Colonic mucosa (tissue), 4 donors: Measurements from ENCODE around the gene LRRC18. TPM values are rescaled to one million over a fixed set of nuclear protein-coding genes. Genes with fewer than 3 reads are reported as not detected.

Experiments
- DNase-seq: peaks from one replicate; pipeline ENCODE4 v3.0.0-alpha.2; 2020
- H3K27ac ChIP-seq: fragments of 200-600 bp; one replicate; pipeline ENCODE4 v1.8.0; 2021
- H3K27me3 ChIP-seq: fragments of 200-600 bp; one replicate; pipeline ENCODE4 v1.8.0; 2021
- H3K36me3 ChIP-seq: fragments of 200-600 bp; one replicate; pipeline ENCODE4 v1.8.0; 2021
- H3K4me1 ChIP-seq: fragments of 200-600 bp; one replicate; pipeline ENCODE4 v1.8.0; 2021; ENCODE audit warnings: mild to moderate bottlenecking
- H3K4me3 ChIP-seq: fragments of 200-600 bp; one replicate; pipeline ENCODE4 v1.8.0; 2021
- H3K9ac ChIP-seq, 2 donors: one replicate each; pipeline ENCODE4 v1.7.0; 2013; ENCODE audit warnings: control low read depth in 2 of 2, low read depth in 2 of 2, low read length in 2 of 2
- H3K9me3 ChIP-seq: fragments of 200-600 bp; one replicate; pipeline ENCODE4 v1.8.0; 2021
- intact Hi-C: fragments of 100-400 bp; cut with DNase I; formaldehyde crosslinking; loops from one replicate; pipeline ENCODE4 v1.14.1; 2022
- total RNA-seq, 2 donors: library from RNA; stranded (reverse); fragmentation: NEBNext Ultra II Directional in 1 of 2; extraction: Animal tissue kit (Norgen Biotek cat#: 25700) in 1 of 2; gene quantifications; one replicate each; pipeline ENCODE4 v1.2.1, GENCODE V29; 2021
- TF ChIP-seq, protein P1 (sequence below): fragments of 200-600 bp; IDR thresholded peaks from one replicate; pipeline ENCODE4 v1.8.0; 2022; ENCODE audit warnings: antibody characterized with exemption, mild to moderate bottlenecking
- donor health status: healthy.
- donor health status: DM: no; HTN: no; CAD: no.
- donor health status: DM: no; HTN: no; CAD: no.

LRRC18 gene
- total RNA-seq, 2 donors from 2014 or later = not detected

DNA sequence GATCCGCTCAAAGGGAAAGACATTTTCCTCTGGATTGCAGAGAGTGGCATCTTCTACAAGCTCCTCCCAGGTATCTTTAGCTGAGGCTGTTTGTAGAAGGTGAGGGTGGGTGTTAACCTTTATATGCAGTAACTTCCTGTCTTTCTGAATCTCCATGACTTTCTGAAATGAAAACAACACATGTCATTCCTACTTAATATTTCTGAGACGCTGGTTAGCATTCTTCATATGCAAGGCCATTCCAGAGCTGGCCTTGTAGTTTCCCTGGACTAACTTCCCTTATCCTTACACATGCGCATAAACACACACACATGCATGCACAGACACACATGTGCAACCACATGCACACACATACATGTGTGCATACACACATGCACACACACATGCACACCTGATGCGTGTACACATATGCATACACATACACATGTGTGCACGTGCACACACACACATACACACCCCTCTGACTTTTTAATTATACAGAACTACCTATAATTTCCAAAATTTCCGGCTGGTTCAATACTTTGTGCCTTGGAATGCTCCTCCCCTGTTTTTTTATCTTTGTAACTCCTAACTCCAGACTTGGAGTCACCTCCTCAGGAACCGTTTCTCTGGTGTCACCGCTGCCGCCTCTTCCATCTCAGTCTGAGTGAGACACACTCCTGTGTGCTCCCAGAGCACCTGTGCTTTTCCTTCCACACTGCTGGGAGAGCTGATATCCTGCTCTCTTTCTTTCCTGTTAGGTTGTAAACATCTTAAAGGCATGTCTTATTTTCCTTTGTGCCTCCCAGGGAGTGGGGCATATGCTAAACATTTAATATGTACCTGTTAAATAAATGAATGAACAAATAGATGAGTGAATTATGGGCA lies 55.2 kb downstream of the LRRC18 start:
- Histone ChIP-seq H3K27ac (no peak overlapping the region), H3K36me3 (no peaks in the 10 kb centered on the region), H3K4me3 (no peak overlapping the region), H3K4me1 (no peaks in the 10 kb centered on the region), H3K9ac (no peak overlapping the region), H3K27me3 (no peaks in the 10 kb centered on the region), H3K9me3 (no peaks in the 10 kb centered on the region)
- intact Hi-C loops = loop anchor here (5.0 to 10.0 kb wide), 2 partner anchors 278 to 630 kb away; no protein-coding TSS in a partner anchor
- no peak for DNase-seq
- TF ChIP-seq, protein P1, sequence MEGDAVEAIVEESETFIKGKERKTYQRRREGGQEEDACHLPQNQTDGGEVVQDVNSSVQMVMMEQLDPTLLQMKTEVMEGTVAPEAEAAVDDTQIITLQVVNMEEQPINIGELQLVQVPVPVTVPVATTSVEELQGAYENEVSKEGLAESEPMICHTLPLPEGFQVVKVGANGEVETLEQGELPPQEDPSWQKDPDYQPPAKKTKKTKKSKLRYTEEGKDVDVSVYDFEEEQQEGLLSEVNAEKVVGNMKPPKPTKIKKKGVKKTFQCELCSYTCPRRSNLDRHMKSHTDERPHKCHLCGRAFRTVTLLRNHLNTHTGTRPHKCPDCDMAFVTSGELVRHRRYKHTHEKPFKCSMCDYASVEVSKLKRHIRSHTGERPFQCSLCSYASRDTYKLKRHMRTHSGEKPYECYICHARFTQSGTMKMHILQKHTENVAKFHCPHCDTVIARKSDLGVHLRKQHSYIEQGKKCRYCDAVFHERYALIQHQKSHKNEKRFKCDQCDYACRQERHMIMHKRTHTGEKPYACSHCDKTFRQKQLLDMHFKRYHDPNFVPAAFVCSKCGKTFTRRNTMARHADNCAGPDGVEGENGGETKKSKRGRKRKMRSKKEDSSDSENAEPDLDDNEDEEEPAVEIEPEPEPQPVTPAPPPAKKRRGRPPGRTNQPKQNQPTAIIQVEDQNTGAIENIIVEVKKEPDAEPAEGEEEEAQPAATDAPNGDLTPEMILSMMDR = no peak

DNA sequence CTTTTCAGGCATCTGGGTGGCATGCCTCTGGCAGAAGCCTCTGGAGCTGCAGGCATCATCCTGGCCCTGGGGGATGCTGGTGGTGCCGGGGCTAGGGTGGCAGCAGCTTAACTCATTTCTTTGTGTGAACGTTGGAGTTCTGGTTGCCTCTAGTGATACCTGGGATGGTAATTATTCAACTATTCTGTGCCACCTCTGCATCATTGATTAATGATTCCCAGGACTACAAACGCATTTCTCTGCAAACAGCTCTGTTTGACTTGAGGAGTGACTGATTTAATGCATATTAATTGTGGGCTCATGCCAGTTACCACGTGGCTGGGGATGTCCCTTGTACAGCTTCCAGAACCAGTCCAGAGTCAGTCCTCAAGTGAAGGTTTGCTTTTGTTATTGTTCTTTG lies 55.9 kb downstream of the LRRC18 start:
- intact Hi-C loops = loop anchor here (10.0 kb wide), 1 partner anchor 631 kb away; no protein-coding TSS in a partner anchor

DNA sequence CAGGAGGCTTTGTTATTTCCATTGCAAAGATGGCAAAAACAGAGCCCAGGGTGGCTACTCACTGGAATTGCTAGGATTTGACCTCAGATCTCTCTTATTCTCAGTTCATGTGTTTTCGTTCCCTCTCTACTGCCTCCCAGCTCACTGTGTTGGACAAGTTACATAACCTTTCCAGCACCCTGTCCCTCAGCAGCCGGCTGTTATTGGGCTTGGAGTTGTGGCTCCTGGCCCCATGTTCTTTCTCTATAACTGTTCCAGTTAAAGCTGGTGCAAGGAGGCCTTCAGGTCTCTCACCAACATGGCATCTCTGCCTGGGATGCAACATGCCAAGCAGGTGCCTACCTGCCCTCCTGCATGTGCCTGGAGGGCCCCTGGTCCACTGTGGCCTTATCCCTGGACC lies 56.8 kb downstream of the LRRC18 start:
- DNase-seq = no peak
- intact Hi-C loops = loop anchor here (10.0 kb wide), 1 partner anchor 632 kb away; no protein-coding TSS in a partner anchor
- Histone ChIP-seq H3K4me3 (no peak overlapping the region), H3K9ac (no peak overlapping the region), H3K9me3 (no peaks in the 10 kb centered on the region), H3K4me1 (no peaks in the 10 kb centered on the region), H3K27ac (no peak overlapping the region), H3K27me3 (no peaks in the 10 kb centered on the region), H3K36me3 (no peaks in the 10 kb centered on the region)
- TF ChIP-seq, protein P1 = no peak

More for the DNA sequence above, 55.9 kb downstream of the LRRC18 start:
- H3K36me3 ChIP-seq = no peaks in the 10 kb centered on the region
- no peaks in the 10 kb centered on the region for H3K9me3 ChIP-seq
- no peak for DNase-seq
- TF ChIP-seq, protein P1 = no peak
- H3K4me1 ChIP-seq = no peaks in the 10 kb centered on the region
- H3K9ac ChIP-seq = no peak overlapping the region
- no peak overlapping the region for H3K27ac ChIP-seq
- no peak overlapping the region for H3K4me3 ChIP-seq
- H3K27me3 ChIP-seq = no peaks in the 10 kb centered on the region

DNA sequence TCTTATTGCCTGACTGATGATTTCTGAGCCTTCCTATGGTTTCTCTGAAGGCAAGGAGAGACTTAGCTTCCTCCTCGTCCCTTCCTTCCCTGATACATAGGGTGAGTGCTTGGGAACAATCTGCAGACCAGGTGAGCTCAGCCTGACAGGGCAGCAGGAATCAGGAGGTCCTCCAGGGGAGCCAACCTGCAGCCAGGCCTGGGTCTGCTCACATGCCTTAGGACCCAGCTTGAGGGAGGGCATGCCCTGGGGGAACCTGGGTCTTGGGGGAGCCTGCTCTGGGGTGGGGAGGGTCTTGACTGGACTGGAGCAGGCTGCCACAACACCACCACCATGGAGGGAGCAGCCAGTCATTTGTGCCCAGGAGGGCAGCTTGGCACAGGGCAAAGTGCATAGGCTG lies 57.7 kb downstream of the LRRC18 start:
- no peaks in the 10 kb centered on the region for H3K9me3 ChIP-seq
- no peaks in the 10 kb centered on the region for H3K27me3 ChIP-seq
- H3K27ac ChIP-seq = no peak overlapping the region
- H3K9ac ChIP-seq = peak overlapping the region in 1 of 2 donors; percentile 12
- H3K36me3 ChIP-seq = no peaks in the 10 kb centered on the region
- TF ChIP-seq, protein P1 = no peak
- no peaks in the 10 kb centered on the region for H3K4me1 ChIP-seq
- intact Hi-C loops = loop anchor here (10.0 kb wide), 1 partner anchor 633 kb away; no protein-coding TSS in a partner anchor
- DNase-seq = no peak
- H3K4me3 ChIP-seq = no peak overlapping the region

DNA sequence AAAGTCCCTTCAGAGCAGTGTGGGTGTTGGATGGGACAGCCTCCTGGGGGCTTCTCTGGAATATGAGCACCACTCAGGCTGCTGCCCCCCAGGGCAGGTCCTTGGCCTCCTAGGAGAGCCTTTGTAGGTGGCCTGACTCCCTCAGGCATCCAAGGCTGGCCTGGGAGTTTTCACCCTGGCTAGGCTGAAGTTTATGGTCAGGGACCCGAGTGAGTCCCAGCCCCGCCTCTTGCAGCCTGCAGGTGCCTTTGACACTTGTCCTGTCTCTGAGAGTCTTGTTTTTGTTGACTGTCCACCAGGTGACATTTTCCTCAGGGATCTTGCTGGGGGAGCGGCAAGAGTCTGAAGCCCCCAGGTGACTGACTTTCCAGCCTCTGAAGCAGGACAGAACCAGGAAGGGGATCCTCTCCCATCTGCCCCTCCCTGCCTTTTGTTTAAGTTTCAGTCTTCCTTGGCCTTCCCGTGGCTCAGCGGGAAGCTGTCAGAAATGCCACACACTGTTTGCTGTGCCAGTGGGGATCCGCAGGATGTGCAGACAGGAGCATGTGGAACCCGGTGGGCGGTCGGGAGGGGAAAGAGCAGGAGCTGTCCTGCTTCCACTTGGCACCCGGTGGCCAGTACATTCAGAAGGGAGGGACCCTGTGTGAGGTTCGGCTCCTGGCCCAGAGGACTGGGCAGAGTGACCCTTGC lies 59.5 kb downstream of the LRRC18 start:
- no peaks in the 10 kb centered on the region for H3K4me1 ChIP-seq
- no peak overlapping the region for H3K9ac ChIP-seq
- intact Hi-C loops = loop anchor here (10.0 kb wide), 1 partner anchor 635 kb away; no protein-coding TSS in a partner anchor
- H3K4me3 ChIP-seq = no peak overlapping the region
- no peaks in the 10 kb centered on the region for H3K27me3 ChIP-seq
- H3K9me3 ChIP-seq = no peaks in the 10 kb centered on the region
- TF ChIP-seq, protein P1 = no peak
- H3K27ac ChIP-seq = no peak overlapping the region
- DNase-seq = no peak
- no peaks in the 10 kb centered on the region for H3K36me3 ChIP-seq
